Measurements from ENCODE around the gene NPC1L1.

DNA sequence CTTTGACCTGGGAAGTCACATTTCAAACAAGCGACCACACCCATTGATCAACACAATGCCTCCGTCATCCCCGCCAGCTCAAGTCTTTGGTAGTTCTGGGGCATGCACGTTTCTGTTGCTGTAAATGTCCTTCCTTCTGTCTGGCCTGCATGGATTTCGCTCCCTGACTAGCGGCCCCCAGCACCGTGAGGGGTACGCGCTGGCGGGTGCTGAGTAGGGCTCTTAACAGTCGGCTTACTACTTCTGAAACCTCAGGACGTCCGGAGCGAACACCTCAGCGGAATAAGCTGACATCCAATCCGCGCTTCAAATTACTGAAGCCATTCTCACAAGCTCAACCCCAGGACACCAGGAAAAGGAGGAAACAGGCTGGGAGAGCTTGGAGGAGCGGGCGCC lies 51.2 kb downstream of the NPC1L1 start:
- TF ChIP-seq, protein P1, sequence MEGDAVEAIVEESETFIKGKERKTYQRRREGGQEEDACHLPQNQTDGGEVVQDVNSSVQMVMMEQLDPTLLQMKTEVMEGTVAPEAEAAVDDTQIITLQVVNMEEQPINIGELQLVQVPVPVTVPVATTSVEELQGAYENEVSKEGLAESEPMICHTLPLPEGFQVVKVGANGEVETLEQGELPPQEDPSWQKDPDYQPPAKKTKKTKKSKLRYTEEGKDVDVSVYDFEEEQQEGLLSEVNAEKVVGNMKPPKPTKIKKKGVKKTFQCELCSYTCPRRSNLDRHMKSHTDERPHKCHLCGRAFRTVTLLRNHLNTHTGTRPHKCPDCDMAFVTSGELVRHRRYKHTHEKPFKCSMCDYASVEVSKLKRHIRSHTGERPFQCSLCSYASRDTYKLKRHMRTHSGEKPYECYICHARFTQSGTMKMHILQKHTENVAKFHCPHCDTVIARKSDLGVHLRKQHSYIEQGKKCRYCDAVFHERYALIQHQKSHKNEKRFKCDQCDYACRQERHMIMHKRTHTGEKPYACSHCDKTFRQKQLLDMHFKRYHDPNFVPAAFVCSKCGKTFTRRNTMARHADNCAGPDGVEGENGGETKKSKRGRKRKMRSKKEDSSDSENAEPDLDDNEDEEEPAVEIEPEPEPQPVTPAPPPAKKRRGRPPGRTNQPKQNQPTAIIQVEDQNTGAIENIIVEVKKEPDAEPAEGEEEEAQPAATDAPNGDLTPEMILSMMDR (IDR thresholded peaks at IDR 0.05; ENCODE audit: insufficient read depth, low read length), result no peak
- TF ChIP-seq POLR2AphosphoS5 (IDR thresholded peaks at IDR 0.05; ENCODE audit: low read depth) (no peak), GABPA (IDR thresholded peaks at IDR 0.05; ENCODE audit: low read depth) (no peak)
- TF ChIP-seq, protein P2, sequence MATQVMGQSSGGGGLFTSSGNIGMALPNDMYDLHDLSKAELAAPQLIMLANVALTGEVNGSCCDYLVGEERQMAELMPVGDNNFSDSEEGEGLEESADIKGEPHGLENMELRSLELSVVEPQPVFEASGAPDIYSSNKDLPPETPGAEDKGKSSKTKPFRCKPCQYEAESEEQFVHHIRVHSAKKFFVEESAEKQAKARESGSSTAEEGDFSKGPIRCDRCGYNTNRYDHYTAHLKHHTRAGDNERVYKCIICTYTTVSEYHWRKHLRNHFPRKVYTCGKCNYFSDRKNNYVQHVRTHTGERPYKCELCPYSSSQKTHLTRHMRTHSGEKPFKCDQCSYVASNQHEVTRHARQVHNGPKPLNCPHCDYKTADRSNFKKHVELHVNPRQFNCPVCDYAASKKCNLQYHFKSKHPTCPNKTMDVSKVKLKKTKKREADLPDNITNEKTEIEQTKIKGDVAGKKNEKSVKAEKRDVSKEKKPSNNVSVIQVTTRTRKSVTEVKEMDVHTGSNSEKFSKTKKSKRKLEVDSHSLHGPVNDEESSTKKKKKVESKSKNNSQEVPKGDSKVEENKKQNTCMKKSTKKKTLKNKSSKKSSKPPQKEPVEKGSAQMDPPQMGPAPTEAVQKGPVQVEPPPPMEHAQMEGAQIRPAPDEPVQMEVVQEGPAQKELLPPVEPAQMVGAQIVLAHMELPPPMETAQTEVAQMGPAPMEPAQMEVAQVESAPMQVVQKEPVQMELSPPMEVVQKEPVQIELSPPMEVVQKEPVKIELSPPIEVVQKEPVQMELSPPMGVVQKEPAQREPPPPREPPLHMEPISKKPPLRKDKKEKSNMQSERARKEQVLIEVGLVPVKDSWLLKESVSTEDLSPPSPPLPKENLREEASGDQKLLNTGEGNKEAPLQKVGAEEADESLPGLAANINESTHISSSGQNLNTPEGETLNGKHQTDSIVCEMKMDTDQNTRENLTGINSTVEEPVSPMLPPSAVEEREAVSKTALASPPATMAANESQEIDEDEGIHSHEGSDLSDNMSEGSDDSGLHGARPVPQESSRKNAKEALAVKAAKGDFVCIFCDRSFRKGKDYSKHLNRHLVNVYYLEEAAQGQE (IDR thresholded peaks at IDR 0.05; ENCODE audit: insufficient replicate concordance, low read depth), result no peak
